ENCODE measurements around the gene POLRMT.

Gene POLRMT

DNA sequence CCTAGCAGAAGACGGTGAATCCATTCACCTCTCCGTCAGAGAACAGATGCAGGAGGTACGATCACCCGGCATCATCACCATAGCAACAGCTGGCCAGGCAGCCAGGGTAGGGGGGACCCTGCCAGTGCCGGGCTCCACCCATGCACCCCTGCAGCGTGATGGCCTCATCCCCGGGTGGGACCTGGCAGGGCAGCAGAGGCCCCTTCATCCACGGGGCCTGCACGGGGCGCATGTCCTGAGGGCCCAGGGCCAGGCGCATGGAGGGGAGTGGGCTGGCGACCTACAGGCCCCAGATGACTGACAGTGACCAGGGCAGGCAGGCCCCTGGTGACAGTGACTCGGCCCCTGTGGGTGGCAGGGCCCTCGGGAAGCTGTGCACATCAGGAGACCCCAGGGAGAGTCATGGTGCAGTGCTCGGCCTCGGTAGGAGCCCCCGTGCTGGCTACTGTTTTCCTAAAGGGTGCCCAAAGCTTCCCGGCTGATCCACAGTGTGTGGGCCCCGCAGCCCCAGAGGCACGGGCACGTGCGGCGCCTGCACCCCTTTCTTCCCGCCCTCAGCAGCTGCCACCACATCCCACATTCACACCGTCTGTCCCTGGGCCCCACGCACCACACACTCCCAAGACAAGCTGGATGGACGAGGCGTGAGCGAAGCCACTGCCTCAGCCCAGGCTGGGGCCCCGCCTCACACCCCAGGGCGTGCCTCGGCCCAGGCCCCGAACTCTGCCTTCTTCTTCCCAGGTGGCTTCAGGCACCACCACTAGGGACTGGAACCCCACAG, 24.9 kb upstream of the POLRMT start:
- Histone ChIP-seq H3K4me1 (ENCODE audit: control extremely low read depth in 1 of 4, control insufficient read depth in 4 of 4, insufficient read depth in 4 of 4, low read length in 3 of 4) (peaks cover 0 to 39% (median 31%) of the 10 kb centered on the region in 4 experiments), H3K27ac (ENCODE audit: insufficient read depth in 1 of 2, low read depth in 1 of 2, low read length in 2 of 2, poor library complexity in 1 of 2, severe bottlenecking in 2 of 2) (peak overlapping the region in 1 of 2 experiments; percentile 43), H3K9me3 (ENCODE audit: control extremely low read depth in 1 of 5, control insufficient read depth in 4 of 5, insufficient read depth in 2 of 5, low read depth in 1 of 5, low read length in 4 of 5) (no peaks in the 10 kb centered on the region), H3K27me3 (replicated peaks in 2 of 5; ENCODE audit: control insufficient read depth in 4 of 5, insufficient read depth in 5 of 5, low read length in 4 of 5) (no peaks in the 10 kb centered on the region), H3K36me3 (ENCODE audit: control insufficient read depth in 4 of 4, insufficient read depth in 4 of 4, low read length in 3 of 4) (peaks cover 0 to 57% (median 22%) of the 10 kb centered on the region in 4 experiments), H3K4me3 (ENCODE audit: control insufficient read depth in 1 of 7, extremely low read depth in 1 of 7, insufficient read depth in 4 of 7, low read depth in 2 of 7, low read length in 6 of 7) (no peak overlapping the region)
- 96% methylated on average over 33 of the region's 33 CpGs for WGBS (ENCODE audit: insufficient coverage)
- no peak for DNase-seq
- ChIA-PET CTCF (no interaction called here), POLR2A (no interaction called here)

DNA sequence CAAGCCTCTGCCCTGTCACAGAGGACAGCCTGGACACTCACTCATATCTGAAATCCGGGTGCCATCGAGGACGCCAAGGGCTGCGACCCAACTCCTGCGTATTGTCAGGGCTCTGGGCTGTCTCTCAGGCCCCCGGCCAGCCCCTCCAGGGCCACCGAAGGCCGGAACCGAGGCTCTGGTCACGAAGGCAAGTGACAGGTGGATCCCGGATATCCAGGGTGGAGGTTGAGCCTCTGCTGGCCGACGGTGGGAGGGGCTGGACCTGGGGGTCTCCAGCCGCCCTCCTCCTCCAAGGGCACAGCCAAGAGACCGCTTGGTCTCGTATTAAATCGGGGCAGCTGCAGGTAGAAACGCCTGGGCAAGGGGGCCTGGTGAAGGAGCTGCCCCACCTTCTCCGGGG, 24.3 kb upstream of the POLRMT start:
- WGBS (ENCODE audit: insufficient coverage) = 91% methylated on average over 16 of the region's 19 CpGs
- Histone ChIP-seq H3K4me1 (ENCODE audit: control extremely low read depth in 1 of 4, control insufficient read depth in 4 of 4, insufficient read depth in 4 of 4, low read length in 3 of 4) (peaks cover 0 to 39% (median 31%) of the 10 kb centered on the region in 4 experiments), H3K27ac (ENCODE audit: insufficient read depth in 1 of 2, low read depth in 1 of 2, low read length in 2 of 2, poor library complexity in 1 of 2, severe bottlenecking in 2 of 2) (no peak overlapping the region), H3K36me3 (ENCODE audit: control insufficient read depth in 4 of 4, insufficient read depth in 4 of 4, low read length in 3 of 4) (peaks cover 0 to 63% (median 25%) of the 10 kb centered on the region in 4 experiments), H3K9me3 (ENCODE audit: control extremely low read depth in 1 of 5, control insufficient read depth in 4 of 5, insufficient read depth in 2 of 5, low read depth in 1 of 5, low read length in 4 of 5) (no peaks in the 10 kb centered on the region), H3K4me3 (ENCODE audit: control insufficient read depth in 1 of 7, extremely low read depth in 1 of 7, insufficient read depth in 4 of 7, low read depth in 2 of 7, low read length in 6 of 7) (no peak overlapping the region), H3K27me3 (replicated peaks in 2 of 5; ENCODE audit: control insufficient read depth in 4 of 5, insufficient read depth in 5 of 5, low read length in 4 of 5) (no peaks in the 10 kb centered on the region)
- ChIA-PET CTCF (no interaction called here), POLR2A (no interaction called here)
- DNase-seq = no peak

DNA sequence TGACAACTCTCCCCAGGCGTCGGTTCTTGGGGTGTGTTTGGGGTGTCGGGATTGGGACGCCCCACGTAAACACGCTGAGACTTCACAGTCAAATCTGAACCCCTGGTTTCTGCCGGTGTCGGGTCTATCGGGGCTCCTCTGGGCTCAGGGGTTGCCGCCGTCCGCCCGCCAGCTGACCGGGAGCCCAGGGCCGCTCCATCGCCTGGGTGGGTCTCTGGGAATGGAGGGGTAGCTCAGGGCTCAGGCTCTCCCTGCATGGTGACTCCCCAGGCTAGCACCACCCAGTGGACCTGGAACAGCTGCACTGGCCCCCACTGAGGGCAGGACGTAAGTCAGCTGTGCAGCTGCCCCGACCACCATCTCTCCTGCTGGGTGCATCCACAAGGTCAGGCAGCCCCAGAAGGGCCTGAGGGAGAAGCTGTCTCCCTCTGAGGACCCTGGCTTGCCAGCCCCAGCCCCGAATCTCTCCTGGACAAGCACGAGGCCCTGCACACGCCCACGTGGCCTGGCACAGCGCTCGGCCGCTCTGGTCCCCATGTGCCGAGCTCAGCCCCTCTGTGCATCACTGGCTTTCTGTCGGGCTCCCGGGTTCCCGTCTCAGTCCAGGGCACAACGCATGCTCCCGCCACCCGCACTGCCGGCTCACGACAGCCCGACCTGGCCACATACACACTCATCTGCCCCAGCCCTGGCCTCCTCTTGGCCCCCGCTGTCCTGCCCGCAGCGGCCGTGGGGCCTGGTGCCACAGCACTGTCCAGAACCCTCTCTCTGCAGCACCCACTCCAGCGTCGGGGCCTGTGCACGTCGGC, 23.6 kb upstream of the POLRMT start:
- POLR2A ChIA-PET = no interaction called here
- 94% methylated on average over 38 of the region's 43 CpGs for WGBS (ENCODE audit: insufficient coverage)
- peaks cover 0 to 70% (median 27%) of the 10 kb centered on the region in 4 experiments for H3K36me3 ChIP-seq (ENCODE audit: control insufficient read depth in 4 of 4, insufficient read depth in 4 of 4, low read length in 3 of 4)

DNA sequence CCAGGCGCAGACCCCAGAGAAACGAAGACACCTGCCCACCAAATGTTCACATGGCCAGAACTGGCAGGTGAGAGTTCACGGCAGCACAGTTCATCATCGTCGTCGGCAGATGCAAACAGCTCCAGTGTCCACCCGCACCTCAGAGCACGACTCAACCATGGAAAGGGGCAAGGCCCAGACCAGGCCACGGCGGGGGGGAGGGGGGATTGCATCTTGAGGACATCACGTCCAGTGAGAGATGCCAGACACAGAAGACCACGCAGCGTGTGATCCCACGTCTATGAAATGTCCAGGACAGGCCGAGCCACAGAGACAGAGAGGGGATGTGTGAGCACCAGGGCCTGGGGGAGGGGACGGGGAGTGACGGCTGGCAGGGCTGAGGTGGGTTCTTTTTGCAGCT, 22.4 kb upstream of the POLRMT start:
- no peak for DNase-seq
- ChIA-PET POLR2A (no interaction called here), CTCF (interaction anchor here (1.6 kb wide), 1 partner anchor 15 kb away, joined by 4 read pairs; no protein-coding TSS in a partner anchor)
- H3K27me3 ChIP-seq (replicated peaks in 2 of 5; ENCODE audit: control insufficient read depth in 4 of 5, insufficient read depth in 5 of 5, low read length in 4 of 5) = no peaks in the 10 kb centered on the region
- no peak overlapping the region for H3K4me3 ChIP-seq (ENCODE audit: control insufficient read depth in 1 of 7, extremely low read depth in 1 of 7, insufficient read depth in 4 of 7, low read depth in 2 of 7, low read length in 6 of 7)
- 96% methylated on average over 14 of the region's 17 CpGs for WGBS (ENCODE audit: insufficient coverage)
- H3K27ac ChIP-seq (ENCODE audit: insufficient read depth in 1 of 2, low read depth in 1 of 2, low read length in 2 of 2, poor library complexity in 1 of 2, severe bottlenecking in 2 of 2) = no peak overlapping the region
- no peaks in the 10 kb centered on the region for H3K9me3 ChIP-seq (ENCODE audit: control extremely low read depth in 1 of 5, control insufficient read depth in 4 of 5, insufficient read depth in 2 of 5, low read depth in 1 of 5, low read length in 4 of 5)
- peaks cover 2 to 76% (median 38%) of the 10 kb centered on the region in 4 experiments for H3K36me3 ChIP-seq (ENCODE audit: control insufficient read depth in 4 of 4, insufficient read depth in 4 of 4, low read length in 3 of 4)
- H3K4me1 ChIP-seq (ENCODE audit: control extremely low read depth in 1 of 4, control insufficient read depth in 4 of 4, insufficient read depth in 4 of 4, low read length in 3 of 4) = peaks cover 0 to 23% (median 15%) of the 10 kb centered on the region in 4 experiments

More for the DNA sequence above, 23.6 kb upstream of the POLRMT start:
- Histone ChIP-seq H3K4me1 (ENCODE audit: control extremely low read depth in 1 of 4, control insufficient read depth in 4 of 4, insufficient read depth in 4 of 4, low read length in 3 of 4) (peaks cover 0 to 36% (median 28%) of the 10 kb centered on the region in 4 experiments), H3K9me3 (ENCODE audit: control extremely low read depth in 1 of 5, control insufficient read depth in 4 of 5, insufficient read depth in 2 of 5, low read depth in 1 of 5, low read length in 4 of 5) (no peaks in the 10 kb centered on the region), H3K27me3 (replicated peaks in 2 of 5; ENCODE audit: control insufficient read depth in 4 of 5, insufficient read depth in 5 of 5, low read length in 4 of 5) (no peaks in the 10 kb centered on the region), H3K27ac (ENCODE audit: insufficient read depth in 1 of 2, low read depth in 1 of 2, low read length in 2 of 2, poor library complexity in 1 of 2, severe bottlenecking in 2 of 2) (no peak overlapping the region), H3K4me3 (ENCODE audit: control insufficient read depth in 1 of 7, extremely low read depth in 1 of 7, insufficient read depth in 4 of 7, low read depth in 2 of 7, low read length in 6 of 7) (no peak overlapping the region)
- DNase-seq = no peak
- CTCF ChIA-PET = no interaction called here

DNA sequence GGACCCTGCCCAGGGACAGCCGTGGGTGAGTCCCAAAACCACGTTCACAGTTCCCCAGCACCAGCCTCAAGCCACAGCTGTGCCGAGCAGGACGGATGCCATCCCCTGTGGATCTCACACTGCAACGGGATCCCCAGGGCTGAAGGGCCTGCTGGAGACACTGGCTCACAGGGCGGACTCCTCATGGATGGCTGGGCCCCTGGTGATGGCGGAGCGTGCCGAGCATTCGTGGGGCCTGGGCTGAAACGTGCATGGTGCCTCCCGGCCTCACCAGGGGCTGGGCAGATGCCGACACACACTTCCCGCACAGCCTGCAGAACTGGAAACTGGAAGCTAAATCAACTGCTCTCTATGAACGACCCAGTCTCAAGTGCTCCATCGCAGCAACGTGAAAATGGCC, 20.1 kb upstream of the POLRMT start:
- Histone ChIP-seq H3K4me1 (ENCODE audit: control extremely low read depth in 1 of 4, control insufficient read depth in 4 of 4, insufficient read depth in 4 of 4, low read length in 3 of 4) (peaks cover 0 to 2% (median under 1%) of the 10 kb centered on the region in 4 experiments), H3K36me3 (ENCODE audit: control insufficient read depth in 4 of 4, insufficient read depth in 4 of 4, low read length in 3 of 4) (peaks cover 2 to 81% (median 48%) of the 10 kb centered on the region in 4 experiments), H3K4me3 (ENCODE audit: control insufficient read depth in 1 of 7, extremely low read depth in 1 of 7, insufficient read depth in 4 of 7, low read depth in 2 of 7, low read length in 6 of 7) (no peak overlapping the region), H3K27me3 (replicated peaks in 2 of 5; ENCODE audit: control insufficient read depth in 4 of 5, insufficient read depth in 5 of 5, low read length in 4 of 5) (no peaks in the 10 kb centered on the region), H3K27ac (ENCODE audit: insufficient read depth in 1 of 2, low read depth in 1 of 2, low read length in 2 of 2, poor library complexity in 1 of 2, severe bottlenecking in 2 of 2) (no peak overlapping the region), H3K9me3 (ENCODE audit: control extremely low read depth in 1 of 5, control insufficient read depth in 4 of 5, insufficient read depth in 2 of 5, low read depth in 1 of 5, low read length in 4 of 5) (no peaks in the 10 kb centered on the region)
- POLR2A ChIA-PET = no interaction called here
- CTCF ChIA-PET = no interaction called here
- DNase-seq = no peak
- WGBS (ENCODE audit: insufficient coverage) = 97% methylated on average over 16 of the region's 17 CpGs

DNA sequence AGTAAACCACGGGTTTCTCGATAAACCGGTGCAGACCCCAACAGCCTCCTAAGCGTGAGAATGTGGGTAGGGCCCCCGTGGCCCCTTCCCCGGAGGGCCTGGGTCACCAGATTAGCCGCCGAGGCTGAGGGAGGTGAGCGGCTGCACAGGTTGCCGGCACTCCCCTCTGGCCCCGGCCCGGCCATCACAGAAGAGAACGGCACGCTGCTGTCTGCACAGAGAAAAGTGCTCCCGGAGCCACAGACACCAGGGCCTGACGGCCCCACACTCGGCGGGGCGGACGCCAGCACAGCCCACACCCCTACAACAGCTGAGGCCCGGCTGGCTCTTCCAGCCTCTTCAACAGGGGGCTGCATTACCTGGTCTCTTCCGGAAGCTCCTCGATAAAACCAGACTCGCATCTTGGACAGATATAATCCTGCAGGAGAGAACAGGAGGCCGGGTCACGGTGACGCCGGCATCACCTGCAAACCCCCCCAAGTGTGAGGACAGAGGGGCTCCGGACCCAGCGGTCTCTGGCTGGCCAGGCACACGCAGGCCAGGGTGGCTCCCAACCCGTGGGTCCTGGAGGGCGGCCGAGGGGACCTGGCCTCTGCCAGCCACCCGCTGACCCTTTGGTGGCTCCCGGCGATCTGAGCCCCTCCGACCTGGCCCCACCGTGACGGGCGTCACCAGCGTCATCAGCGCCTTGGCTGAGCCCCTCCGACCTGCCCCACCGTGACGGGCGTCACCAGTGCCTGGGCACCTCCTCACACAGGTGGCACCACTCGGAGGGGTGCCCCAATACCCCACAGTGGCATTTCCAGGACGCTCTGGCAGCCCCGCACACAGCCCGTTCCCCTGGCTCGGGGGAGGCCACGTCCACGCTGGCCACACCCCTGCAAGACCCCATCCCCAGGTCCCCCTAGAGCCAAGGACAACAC, 19.4 kb upstream of the POLRMT start:
- Histone ChIP-seq H3K27ac (ENCODE audit: insufficient read depth in 1 of 2, low read depth in 1 of 2, low read length in 2 of 2, poor library complexity in 1 of 2, severe bottlenecking in 2 of 2) (no peak overlapping the region), H3K27me3 (replicated peaks in 2 of 5; ENCODE audit: control insufficient read depth in 4 of 5, insufficient read depth in 5 of 5, low read length in 4 of 5) (no peaks in the 10 kb centered on the region), H3K36me3 (ENCODE audit: control insufficient read depth in 4 of 4, insufficient read depth in 4 of 4, low read length in 3 of 4) (peaks cover 2 to 80% (median 49%) of the 10 kb centered on the region in 4 experiments), H3K4me1 (ENCODE audit: control extremely low read depth in 1 of 4, control insufficient read depth in 4 of 4, insufficient read depth in 4 of 4, low read length in 3 of 4) (peaks cover 0 to 2% (median 0%) of the 10 kb centered on the region in 4 experiments), H3K4me3 (ENCODE audit: control insufficient read depth in 1 of 7, extremely low read depth in 1 of 7, insufficient read depth in 4 of 7, low read depth in 2 of 7, low read length in 6 of 7) (no peak overlapping the region), H3K9me3 (ENCODE audit: control extremely low read depth in 1 of 5, control insufficient read depth in 4 of 5, insufficient read depth in 2 of 5, low read depth in 1 of 5, low read length in 4 of 5) (no peaks in the 10 kb centered on the region)
- WGBS (ENCODE audit: insufficient coverage) = 96% methylated on average over 52 of the region's 54 CpGs
- DNase-seq = no peak
- ChIA-PET POLR2A (no interaction called here), CTCF (no interaction called here)
